Measurements from ENCODE around the gene MAX. TPM values are rescaled to one million over a fixed set of nuclear protein-coding genes. Genes with fewer than 3 reads are reported as not detected.

Gene MAX
- polyA plus RNA-seq, 1 donor from 2014 or later, result 55.3 TPM

DNA sequence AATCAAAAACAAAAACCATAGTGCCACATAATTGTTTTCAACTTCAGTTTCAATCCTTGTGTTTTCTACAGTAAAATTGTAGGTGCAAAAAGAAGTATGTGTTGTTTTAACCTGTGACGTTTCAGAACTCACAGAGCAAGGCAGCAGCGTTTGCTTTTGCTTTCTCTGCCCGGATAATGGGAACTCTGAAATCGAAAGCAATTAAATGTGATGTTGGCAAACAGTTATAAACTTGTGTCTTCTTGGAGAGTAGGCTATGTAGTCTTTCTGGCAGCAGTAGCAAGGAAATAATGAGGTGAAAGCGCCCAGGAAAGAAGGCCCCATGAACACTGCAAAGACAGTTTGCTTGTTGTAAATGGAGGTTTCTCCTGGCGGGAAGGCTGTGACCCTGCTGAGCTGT, 76.5 kb downstream of the MAX start:
- Histone ChIP-seq H2AFZ (ENCODE audit: low read depth, low read length) (no peak overlapping the region), H3K9me2 (ENCODE audit: insufficient read depth, low read length) (no peaks in the 10 kb centered on the region), H3K79me2 (replicated peaks; ENCODE audit: insufficient read depth, low read length) (no peaks in the 10 kb centered on the region), H3K4me2 (ENCODE audit: low read length) (no peak overlapping the region), H3K36me3 (ENCODE audit: insufficient read depth, low read length) (no peaks in the 10 kb centered on the region), H3F3A (ENCODE audit: insufficient read depth, low read length, poor library complexity, severe bottlenecking) (no peaks in the 10 kb centered on the region), H3K9me3 (ENCODE audit: low read length) (no peaks in the 10 kb centered on the region), H4K20me1 (ENCODE audit: insufficient read depth) (no peaks in the 10 kb centered on the region), H3K27ac (ENCODE audit: low read length) (no peak overlapping the region), H3K9ac (ENCODE audit: low read length) (no peak overlapping the region), H3K27me3 (ENCODE audit: insufficient read depth, low read depth, low read length) (no peaks in the 10 kb centered on the region), H3K4me3 (ENCODE audit: low read length) (no peak overlapping the region)
- no peak for TF ChIP-seq RAD21 (conservative IDR thresholded peaks at IDR 0.05)
- no peak for TF ChIP-seq EZH2 (IDR thresholded peaks at IDR 0.05; ENCODE audit: borderline replicate concordance, insufficient read depth, low read length, poor library complexity, severe bottlenecking)
- TF ChIP-seq TAF1 (IDR thresholded peaks at IDR 0.05; ENCODE audit: low read depth), result no peak
- no peak for TF ChIP-seq EP300 (conservative IDR thresholded peaks at IDR 0.05; ENCODE audit: poor library complexity, severe bottlenecking)
- no peak for TF ChIP-seq SMC3 (conservative IDR thresholded peaks at IDR 0.05; ENCODE audit: poor library complexity)
- TF ChIP-seq, protein P1, sequence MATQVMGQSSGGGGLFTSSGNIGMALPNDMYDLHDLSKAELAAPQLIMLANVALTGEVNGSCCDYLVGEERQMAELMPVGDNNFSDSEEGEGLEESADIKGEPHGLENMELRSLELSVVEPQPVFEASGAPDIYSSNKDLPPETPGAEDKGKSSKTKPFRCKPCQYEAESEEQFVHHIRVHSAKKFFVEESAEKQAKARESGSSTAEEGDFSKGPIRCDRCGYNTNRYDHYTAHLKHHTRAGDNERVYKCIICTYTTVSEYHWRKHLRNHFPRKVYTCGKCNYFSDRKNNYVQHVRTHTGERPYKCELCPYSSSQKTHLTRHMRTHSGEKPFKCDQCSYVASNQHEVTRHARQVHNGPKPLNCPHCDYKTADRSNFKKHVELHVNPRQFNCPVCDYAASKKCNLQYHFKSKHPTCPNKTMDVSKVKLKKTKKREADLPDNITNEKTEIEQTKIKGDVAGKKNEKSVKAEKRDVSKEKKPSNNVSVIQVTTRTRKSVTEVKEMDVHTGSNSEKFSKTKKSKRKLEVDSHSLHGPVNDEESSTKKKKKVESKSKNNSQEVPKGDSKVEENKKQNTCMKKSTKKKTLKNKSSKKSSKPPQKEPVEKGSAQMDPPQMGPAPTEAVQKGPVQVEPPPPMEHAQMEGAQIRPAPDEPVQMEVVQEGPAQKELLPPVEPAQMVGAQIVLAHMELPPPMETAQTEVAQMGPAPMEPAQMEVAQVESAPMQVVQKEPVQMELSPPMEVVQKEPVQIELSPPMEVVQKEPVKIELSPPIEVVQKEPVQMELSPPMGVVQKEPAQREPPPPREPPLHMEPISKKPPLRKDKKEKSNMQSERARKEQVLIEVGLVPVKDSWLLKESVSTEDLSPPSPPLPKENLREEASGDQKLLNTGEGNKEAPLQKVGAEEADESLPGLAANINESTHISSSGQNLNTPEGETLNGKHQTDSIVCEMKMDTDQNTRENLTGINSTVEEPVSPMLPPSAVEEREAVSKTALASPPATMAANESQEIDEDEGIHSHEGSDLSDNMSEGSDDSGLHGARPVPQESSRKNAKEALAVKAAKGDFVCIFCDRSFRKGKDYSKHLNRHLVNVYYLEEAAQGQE (IDR thresholded peaks at IDR 0.05; ENCODE audit: borderline replicate concordance), result no peak
- TF ChIP-seq, protein P2, sequence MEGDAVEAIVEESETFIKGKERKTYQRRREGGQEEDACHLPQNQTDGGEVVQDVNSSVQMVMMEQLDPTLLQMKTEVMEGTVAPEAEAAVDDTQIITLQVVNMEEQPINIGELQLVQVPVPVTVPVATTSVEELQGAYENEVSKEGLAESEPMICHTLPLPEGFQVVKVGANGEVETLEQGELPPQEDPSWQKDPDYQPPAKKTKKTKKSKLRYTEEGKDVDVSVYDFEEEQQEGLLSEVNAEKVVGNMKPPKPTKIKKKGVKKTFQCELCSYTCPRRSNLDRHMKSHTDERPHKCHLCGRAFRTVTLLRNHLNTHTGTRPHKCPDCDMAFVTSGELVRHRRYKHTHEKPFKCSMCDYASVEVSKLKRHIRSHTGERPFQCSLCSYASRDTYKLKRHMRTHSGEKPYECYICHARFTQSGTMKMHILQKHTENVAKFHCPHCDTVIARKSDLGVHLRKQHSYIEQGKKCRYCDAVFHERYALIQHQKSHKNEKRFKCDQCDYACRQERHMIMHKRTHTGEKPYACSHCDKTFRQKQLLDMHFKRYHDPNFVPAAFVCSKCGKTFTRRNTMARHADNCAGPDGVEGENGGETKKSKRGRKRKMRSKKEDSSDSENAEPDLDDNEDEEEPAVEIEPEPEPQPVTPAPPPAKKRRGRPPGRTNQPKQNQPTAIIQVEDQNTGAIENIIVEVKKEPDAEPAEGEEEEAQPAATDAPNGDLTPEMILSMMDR (IDR thresholded peaks at IDR 0.05; ENCODE audit: poor library complexity, severe bottlenecking), result no peak
- no peak for TF ChIP-seq MXI1 (conservative IDR thresholded peaks at IDR 0.05; ENCODE audit: poor library complexity, severe bottlenecking)
- no peak for TF ChIP-seq POLR2AphosphoS5 (IDR thresholded peaks at IDR 0.05)

Small RNA genes lying within 50 kb of the gene (small RNA-seq; reads per million reads assigned to genes)
- 0 to 3.2 (median 0.26) reads per million in 3 experiments for gene MIR4706
- 6.8 to 59.6 (median 7.1) reads per million in 3 experiments for gene RNU2-14P

Other genes starting within 250 kb of the MAX start
- gene SPTB, start 222.6 kb downstream of the MAX start, polyA plus RNA-seq, result 1.9 and 2.8 TPM in 2 replicates
- gene CHURC1, start 188.1 kb downstream of the MAX start, polyA plus RNA-seq, result 40.5 and 69.5 TPM in 2 replicates
- gene GPX2, start 159.8 kb downstream of the MAX start, polyA plus RNA-seq, result not detected in 2 replicates
- 42.0 and 56.4 TPM in 2 replicates for gene RAB15, start 130.2 kb downstream of the MAX start, polyA plus RNA-seq
- gene FNTB, start 115.6 kb downstream of the MAX start, polyA plus RNA-seq, result 6.7 and 14.2 TPM in 2 replicates